OCI-LY3 (cell line): ENCODE results near the gene KCNQ1.

Experiments
- H2AFZ ChIP-seq: fragments of 200-600, 300-600 bp; shearing (Covaris generic); 2 replicates; pipeline ENCODE4 v1.6.0; 2014; ENCODE audit warnings: antibody characterized with exemption, low read depth, low read length
- H3K27ac ChIP-seq: fragments of 200-600, 300-600 bp; sonication (generic); 2 replicates; pipeline ENCODE4 v1.5.1; 2014; ENCODE audit warnings: mild to moderate bottlenecking, low read length, moderate library complexity, mixed read lengths
- H3K27me3 ChIP-seq: fragments of 200-600, 300-600 bp; sonication (generic); 2 replicates; pipeline ENCODE4 v1.6.1; 2014; ENCODE audit warnings: low read depth, low read length, mixed read lengths
- H3K36me3 ChIP-seq: fragments of 200-600, 300-600 bp; sonication (generic); replicated peaks from 2 replicates; pipeline ENCODE3; 2014; ENCODE audit warnings: low read depth, low read length, mixed read lengths
- H3K4me1 ChIP-seq: fragments of 300-600, 200-600 bp; sonication (generic); 2 replicates; pipeline ENCODE4 v1.6.1; 2014; ENCODE audit warnings: low read length, mixed read lengths
- H3K4me2 ChIP-seq: fragments of 200-600, 300-600 bp; sonication (generic); 2 replicates; pipeline ENCODE4 v1.6.1; 2014; ENCODE audit warnings: low read length, mixed read lengths
- H3K4me3 ChIP-seq: fragments of 300-600, 200-600 bp; sonication (generic); 2 replicates; pipeline ENCODE4 v1.5.1; 2014; ENCODE audit warnings: antibody characterized with exemption, mild to moderate bottlenecking, low read length, moderate library complexity
- H3K79me2 ChIP-seq: fragments of 300-600, 200-600 bp; shearing (Covaris generic); 2 replicates; pipeline ENCODE4 v1.6.1; 2014; ENCODE audit warnings: mild to moderate bottlenecking, low read length, mixed read lengths
- H3K9ac ChIP-seq: fragments of 300-600, 200-600 bp; shearing (Covaris generic); 2 replicates; pipeline ENCODE4 v1.6.0; 2014; ENCODE audit warnings: mild to moderate bottlenecking, low read length, moderate library complexity
- H3K9me3 ChIP-seq: fragments of 200-600, 300-600 bp; shearing (Covaris generic); 2 replicates; pipeline ENCODE4 v1.6.1; 2014; ENCODE audit warnings: low read length, mixed read lengths; ENCODE audit not compliant: insufficient read depth
- H4K20me1 ChIP-seq: fragments of 200-600, 300-600 bp; sonication (generic); 2 replicates; pipeline ENCODE4 v1.6.1; 2016; ENCODE audit warnings: low read length, mixed read lengths; ENCODE audit not compliant: insufficient read depth
- CTCF ChIP-seq: fragments of 200-600, 300-600 bp; sonication (generic); IDR thresholded peaks from 2 replicates; pipeline ENCODE4 v1.5.1; 2014; ENCODE audit warnings: antibody characterized with exemption, low read length, low read depth
- EZH2phosphoT487 ChIP-seq: fragments of 200-600 bp; shearing (Covaris generic); IDR thresholded peaks from 2 replicates; pipeline ENCODE4 v1.6.1; 2018; ENCODE audit warnings: antibody characterized with exemption, mixed run types, low read depth

Gene KCNQ1

GRCh38 chr11:2647167-2647566 lies 202.4 kb downstream of the KCNQ1 start:
- Histone ChIP-seq H3K4me1 (no peaks in the 10 kb centered on the region), H3K9me3 (peaks cover 59% of the 10 kb centered on the region), H3K36me3 (peaks cover 2% of the 10 kb centered on the region), H3K27ac (no peak overlapping the region), H2AFZ (no peak overlapping the region), H3K27me3 (no peaks in the 10 kb centered on the region), H3K9ac (no peak overlapping the region), H4K20me1 (no peaks in the 10 kb centered on the region), H3K4me3 (no peak overlapping the region), H3K79me2 (no peaks in the 10 kb centered on the region), H3K4me2 (no peak overlapping the region)
- TF ChIP-seq EZH2phosphoT487 (no peak), CTCF (no peak)

- Histone ChIP-seq H3K4me3 (no peak overlapping the region), H3K9me3 (peaks cover 57% of the 10 kb centered on the region), H3K27me3 (no peaks in the 10 kb centered on the region), H2AFZ (no peak overlapping the region), H4K20me1 (no peaks in the 10 kb centered on the region), H3K27ac (no peak overlapping the region), H3K9ac (no peak overlapping the region), H3K4me2 (no peak overlapping the region), H3K79me2 (no peaks in the 10 kb centered on the region), H3K4me1 (no peaks in the 10 kb centered on the region), H3K36me3 (peaks cover 2% of the 10 kb centered on the region)
- TF ChIP-seq CTCF (no peak), EZH2phosphoT487 (no peak)
Measured at GRCh38 chr11:2647953-2648352, 203.1 kb downstream of the KCNQ1 start.

- no peak overlapping the region for H2AFZ ChIP-seq
- no peaks in the 10 kb centered on the region for H3K27me3 ChIP-seq
- H3K9me3 ChIP-seq: peaks cover 44% of the 10 kb centered on the region
Measured at GRCh38 chr11:2649400-2649799, 204.6 kb downstream of the KCNQ1 start.

GRCh38 chr11:2649848-2650247 lies 205.0 kb downstream of the KCNQ1 start:
- Histone ChIP-seq H3K4me1 (no peaks in the 10 kb centered on the region), H3K9ac (no peak overlapping the region), H3K79me2 (no peaks in the 10 kb centered on the region), H3K36me3 (peaks cover 2% of the 10 kb centered on the region), H3K4me3 (no peak overlapping the region), H3K27me3 (no peaks in the 10 kb centered on the region), H4K20me1 (no peaks in the 10 kb centered on the region), H3K27ac (no peak overlapping the region), H2AFZ (no peak overlapping the region), H3K9me3 (peaks cover 40% of the 10 kb centered on the region), H3K4me2 (no peak overlapping the region)
- TF ChIP-seq EZH2phosphoT487 (no peak), CTCF (no peak)

More at GRCh38 chr11:2649400-2649799, 204.6 kb downstream of the KCNQ1 start:
- no peaks in the 10 kb centered on the region for H3K79me2 ChIP-seq
- H4K20me1 ChIP-seq: no peaks in the 10 kb centered on the region
- no peaks in the 10 kb centered on the region for H3K4me1 ChIP-seq
- H3K4me2 ChIP-seq: no peak overlapping the region
- H3K36me3 ChIP-seq: peaks cover 2% of the 10 kb centered on the region
- no peak for TF ChIP-seq CTCF
- no peak for TF ChIP-seq EZH2phosphoT487
- no peak overlapping the region for H3K27ac ChIP-seq
- no peak overlapping the region for H3K4me3 ChIP-seq
- H3K9ac ChIP-seq: no peak overlapping the region
